NCI-H2107 treated with DMSO at 0.1 percent for 48 hours (cell line): ENCODE results near the gene KCNN1.
"Not testable (repeated sequence)": the region's sequence is repeated elsewhere in the genome, so short reads cannot be mapped to it uniquely, and the experiment has no call there.

ENCODE experiments used
- DNase-seq: peaks from one replicate; lab custom pipeline; 2025; ENCODE audit not compliant: unreplicated experiment; lab: John Stamatoyannopoulos, UW

Gene KCNN1

DNA sequence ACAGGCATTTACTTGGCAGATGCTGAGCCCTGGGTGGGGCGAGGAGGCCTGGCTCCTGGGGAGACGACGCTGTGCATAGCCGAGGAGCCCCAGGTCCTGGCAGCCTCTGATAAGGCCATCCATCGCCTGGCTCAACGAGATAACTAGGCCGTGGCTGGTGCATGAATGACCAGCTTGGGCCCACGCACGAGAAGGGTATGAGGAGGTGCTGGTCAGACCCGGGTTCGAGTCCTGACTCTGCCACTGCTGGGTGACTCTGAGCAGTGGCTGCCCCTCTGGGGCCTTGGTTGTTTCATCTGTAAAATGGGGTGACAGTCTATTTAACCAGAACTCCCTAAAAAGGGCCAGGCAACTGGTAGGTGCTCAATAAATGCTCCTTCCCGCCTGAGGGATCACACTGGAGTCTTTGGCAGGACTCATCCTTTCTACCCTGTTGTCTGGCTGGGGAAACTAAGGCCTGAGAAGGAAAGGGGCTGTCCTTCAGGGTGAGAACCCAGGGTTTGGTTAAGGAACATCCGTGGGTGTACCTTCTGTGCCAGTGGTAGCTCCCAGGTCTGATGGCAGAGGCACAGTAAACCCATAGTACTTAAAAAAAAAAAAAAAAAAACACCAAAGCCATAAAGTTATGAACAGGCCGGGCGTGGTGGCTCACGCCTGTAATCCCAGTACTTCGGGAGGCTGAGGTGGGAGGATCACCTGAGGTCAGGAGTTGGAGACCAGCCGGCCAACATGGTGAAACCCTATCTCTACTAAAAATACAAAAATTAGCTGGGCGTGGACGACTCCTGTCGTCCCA is 33.0 kb downstream of the KCNN1 start:
- no peak for DNase-seq

DNA sequence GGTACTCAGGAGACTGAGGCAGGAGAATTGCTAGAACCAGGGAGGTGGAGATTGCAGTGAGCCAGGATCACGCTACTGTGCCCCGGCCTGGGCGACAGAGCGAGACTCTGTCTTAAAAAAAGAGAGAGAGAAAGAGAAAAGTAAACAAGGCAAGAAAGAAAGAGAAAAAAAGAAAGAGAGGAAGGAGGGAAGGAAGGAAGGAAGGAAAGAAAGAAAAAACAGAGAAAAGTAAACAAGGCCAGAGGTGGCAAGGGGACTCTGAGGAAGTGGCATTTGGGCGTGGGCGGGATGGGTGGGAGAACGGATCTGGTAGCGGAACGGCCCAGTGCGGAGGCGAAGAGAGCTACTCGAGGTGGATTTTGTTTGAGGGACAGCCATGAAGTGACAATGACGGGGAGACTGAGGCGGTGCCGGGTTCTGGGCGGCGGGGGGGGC is 33.6 kb downstream of the KCNN1 start:
- no peak for DNase-seq

DNA sequence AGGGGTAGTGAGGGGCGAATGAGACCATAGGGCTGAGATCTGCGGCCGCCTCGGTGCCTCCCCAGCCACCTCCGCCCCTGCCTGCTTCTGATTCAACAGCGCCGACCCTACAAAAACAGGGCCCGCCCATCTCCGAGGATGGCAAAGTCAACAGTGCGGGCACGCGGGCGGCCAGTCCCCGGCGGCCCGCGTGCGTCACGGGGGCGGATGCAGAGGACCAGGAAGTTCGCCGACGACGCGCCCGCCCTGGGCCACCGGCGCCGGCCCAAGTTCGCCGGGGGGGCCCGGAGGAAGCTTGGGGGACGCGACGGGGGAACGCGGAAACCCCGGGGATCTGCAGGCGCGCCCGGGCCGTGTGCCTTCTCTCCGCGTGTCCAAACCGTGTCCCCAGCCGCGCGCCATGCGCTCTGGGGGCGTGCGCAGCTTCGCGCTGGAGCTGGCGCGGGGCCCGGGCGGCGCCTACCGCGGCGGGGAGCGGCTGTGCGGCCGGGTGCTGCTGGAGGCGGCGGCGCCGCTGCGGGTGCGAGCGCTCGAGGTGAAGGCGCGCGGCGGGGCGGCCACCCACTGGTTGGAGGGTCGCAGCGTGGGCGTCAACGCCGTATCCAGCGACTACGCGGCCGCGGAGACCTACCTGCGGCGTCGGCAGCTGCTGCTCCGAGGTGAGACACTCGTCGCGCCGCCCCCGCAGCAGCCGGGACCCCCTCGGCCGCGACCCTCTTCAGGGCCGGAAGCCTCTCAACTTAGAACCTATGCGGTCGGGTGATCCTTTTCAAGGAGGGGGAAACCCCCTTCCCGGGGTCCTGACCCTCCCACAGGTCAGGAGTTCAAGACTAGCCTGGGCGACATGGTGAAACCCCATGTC is 34.2 kb downstream of the KCNN1 start:
- no peak for DNase-seq

DNA sequence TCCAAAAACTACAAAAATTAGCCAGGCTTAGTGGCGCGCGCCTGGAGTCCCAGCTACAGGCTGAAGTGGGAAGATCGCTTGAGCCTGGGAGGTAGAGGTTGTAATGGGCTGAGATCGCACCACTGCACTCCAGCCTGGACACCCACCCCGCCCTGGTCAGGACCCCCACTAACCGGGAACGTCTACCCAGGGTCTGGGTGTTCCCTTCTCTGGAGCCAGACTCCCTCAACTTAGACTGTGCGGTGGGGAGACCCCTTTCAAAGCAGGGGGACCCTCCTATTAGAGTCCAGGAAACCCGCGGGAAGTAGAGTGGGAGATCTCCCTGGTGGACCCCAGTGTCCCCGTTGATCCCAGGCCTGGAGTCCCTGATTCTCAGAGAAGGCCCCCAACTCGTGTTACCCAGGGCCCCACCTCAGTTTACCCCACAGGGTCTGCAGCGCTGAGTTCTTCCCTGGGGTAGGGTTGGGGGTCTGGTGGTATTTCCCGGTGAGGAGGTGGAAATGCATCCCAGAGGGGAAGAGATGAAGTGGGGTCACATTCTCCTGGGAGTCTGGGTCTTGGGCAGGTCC is 35.0 kb downstream of the KCNN1 start:
- DNase-seq: no peak

DNA sequence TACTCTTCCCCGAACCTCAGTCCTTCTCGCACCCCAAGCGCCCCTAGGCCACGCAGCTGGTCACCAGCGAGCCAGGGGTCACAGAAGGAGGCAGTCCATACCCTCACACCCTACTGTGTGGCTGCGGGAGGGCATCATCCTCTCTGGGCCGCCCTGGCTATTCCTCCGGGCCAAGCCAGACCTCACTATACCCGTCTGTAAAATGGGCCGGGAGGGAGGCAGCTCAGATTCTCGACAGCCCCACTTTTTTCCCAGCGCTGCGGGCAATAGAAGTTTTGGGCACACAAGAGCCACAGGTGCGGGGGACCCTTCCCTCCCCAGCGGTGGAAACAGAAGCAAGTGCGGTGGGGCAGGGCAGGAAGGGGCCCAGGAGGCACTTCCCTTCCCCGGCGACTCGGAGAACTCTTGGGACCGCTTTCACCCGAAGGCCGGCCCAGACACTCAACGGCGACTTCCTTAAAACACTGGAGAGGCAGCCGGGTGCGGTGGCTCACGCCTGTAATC is 35.5 kb downstream of the KCNN1 start:
- no peak for DNase-seq

DNA sequence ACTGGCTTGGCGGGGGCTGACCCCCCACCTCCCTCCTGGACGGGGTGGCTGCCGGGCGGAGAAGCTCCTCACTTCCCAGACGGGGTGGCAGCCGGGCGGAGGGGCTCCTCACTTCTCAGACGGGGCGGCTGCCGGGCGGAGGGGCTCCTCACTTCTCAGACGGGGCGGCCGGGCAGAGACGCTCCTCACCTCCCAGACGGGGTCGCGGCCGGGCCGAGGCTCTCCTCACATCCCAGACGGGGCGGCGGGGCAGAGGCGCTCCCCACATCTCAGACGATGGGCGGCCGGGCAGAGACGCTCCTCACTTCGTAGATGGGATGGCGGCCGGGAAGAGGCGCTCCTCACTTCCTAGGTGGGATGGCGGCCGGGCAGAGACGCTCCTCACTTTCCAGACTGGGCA is 38.8 kb downstream of the KCNN1 start:
- DNase-seq: not testable (repeated sequence)

DNA sequence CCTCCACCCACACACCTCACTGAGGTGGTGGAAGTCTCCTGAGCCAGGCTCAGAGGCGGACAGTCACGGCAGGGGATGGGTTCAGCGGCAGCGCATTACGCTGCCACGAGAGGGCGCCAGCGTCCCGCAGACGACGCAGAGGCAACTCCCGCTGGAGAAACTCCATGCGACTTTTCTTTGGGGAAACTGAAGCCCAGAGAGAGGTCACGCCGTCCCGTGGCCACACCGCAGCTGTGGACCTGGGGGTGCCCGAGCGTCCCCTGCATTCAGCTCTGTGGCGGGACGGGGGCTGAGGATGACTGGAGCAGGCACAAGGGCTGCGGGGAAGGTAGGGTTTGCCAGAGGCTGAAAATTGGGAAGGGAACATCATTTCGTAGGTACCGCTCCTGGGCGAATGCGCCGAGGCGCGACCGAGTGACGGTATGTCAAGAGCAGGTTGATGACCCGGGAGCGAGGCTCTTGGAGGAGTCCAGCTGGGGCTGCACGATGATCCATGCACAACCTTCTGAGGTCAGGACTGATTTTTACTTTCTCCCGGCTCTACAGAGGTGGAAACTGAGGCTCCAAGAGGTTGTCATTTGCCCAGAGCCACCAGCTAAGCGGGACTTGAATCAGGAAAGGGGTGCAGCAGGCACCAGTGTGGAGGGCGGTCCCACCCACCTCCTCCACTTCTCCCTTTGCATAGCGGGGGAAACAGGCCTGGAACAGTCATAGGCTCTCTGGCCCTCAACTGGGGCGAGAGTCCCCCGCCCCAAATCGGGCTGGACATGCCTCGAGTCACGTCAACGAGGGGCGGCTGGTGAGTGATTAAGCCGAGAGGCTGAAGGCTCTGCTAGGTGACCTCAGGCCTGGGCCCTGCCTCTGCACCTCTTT is 40.4 kb downstream of the KCNN1 start:
- no peak for DNase-seq

DNA sequence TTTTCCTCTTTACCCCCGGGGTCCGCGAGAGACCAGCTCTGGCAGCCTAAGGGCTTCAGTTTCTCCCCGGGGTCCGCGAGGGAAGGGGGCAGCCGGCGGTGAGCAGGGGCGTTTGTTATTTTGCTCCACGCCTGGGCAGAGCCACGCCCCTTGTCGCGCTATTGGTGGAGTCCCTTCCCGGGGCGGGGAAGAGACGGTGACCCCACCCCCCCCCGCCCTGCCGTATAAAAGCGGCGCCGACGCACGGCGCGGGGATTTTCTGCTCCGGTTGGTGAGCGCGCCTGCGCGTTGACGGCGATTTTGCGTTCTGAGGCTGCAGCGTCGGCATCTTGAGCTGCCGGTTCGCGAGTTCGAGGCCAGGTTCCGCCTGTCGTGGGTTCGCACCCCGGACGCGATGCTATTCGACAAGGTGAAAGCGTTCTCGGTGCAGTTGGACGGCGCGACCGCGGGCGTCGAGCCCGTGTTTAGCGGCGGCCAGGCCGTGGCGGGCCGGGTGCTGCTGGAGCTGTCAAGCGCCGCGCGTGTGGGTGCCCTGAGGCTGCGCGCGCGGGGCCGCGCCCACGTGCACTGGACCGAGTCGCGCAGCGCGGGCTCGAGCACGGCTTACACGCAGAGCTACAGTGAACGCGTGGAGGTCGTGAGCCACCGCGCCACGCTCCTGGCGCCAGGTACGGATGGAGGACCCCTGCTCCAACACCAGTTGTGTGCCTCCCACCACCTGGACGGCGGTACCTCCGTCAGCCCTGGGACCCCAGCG is 41.2 kb downstream of the KCNN1 start, which contains the start of gene ARRDC2:
Gene ARRDC2 (plus strand): TSS at position 254 of the 757 bp plus-strand sequence. CDS start 141 bp downstream, at position 395.
- peak; percentile 12 for DNase-seq

DNA sequence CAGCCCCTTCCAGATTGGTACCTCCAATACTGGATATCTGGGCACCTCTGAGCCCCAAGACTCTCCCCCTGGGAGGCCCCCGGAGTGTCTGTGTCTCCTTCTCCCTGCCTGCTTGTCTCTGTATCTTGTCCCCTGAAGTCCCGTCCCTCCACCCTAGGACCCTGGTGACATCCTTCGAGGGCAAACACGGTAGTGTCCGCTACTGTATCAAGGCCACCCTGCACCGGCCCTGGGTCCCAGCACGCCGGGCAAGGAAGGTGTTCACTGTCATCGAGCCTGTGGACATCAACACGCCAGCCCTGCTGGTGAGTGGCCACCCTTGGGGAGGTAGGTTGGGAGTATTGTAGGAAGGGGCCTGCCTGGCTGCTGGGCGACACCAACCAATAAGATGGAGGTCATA is 41.9 kb downstream of the KCNN1 start:
- DNase-seq: no peak

DNA sequence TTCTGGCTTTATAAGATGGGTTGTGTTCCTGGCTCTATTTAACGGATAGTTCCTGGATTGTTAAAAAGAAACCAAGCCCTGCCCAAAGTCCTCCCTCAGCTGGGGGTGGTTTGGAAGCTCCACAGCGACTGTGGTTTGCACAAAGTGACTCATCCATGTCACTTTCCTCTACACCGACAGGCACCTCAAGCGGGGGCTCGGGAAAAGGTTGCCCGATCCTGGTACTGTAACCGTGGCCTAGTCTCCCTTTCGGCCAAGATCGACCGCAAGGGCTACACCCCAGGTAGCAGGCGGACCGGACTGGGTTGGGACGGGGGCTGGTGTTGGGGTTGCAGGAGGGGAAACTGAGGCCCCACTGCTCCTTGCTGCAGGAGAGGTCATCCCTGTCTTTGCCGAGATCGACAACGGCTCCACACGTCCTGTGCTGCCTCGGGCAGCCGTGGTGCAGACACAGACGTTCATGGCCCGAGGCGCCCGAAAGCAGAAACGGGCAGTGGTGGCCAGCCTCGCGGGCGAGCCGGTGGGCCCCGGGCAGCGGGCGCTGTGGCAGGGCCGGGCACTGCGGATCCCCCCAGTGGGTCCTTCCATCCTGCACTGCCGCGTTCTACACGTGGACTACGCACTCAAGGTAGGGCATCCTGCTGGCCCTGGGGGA is 42.6 kb downstream of the KCNN1 start:
- no peak for DNase-seq

DNA sequence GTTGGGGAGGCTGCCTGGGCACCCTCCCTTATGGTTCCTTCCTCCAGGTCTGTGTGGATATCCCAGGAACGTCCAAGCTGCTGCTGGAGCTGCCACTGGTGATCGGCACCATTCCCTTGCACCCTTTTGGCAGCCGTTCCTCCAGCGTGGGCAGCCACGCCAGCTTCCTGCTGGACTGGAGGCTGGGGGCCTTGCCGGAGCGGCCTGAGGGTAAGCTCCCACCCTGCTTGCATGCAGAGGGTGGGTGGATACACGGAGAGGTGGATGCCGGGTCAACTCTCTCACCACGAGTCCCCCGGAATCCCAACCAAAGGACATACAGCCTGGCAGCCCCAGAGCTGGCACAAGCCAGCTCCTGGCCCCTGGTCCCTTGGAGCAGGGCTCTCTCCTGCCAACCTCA is 43.2 kb downstream of the KCNN1 start:
- DNase-seq: no peak

DNA sequence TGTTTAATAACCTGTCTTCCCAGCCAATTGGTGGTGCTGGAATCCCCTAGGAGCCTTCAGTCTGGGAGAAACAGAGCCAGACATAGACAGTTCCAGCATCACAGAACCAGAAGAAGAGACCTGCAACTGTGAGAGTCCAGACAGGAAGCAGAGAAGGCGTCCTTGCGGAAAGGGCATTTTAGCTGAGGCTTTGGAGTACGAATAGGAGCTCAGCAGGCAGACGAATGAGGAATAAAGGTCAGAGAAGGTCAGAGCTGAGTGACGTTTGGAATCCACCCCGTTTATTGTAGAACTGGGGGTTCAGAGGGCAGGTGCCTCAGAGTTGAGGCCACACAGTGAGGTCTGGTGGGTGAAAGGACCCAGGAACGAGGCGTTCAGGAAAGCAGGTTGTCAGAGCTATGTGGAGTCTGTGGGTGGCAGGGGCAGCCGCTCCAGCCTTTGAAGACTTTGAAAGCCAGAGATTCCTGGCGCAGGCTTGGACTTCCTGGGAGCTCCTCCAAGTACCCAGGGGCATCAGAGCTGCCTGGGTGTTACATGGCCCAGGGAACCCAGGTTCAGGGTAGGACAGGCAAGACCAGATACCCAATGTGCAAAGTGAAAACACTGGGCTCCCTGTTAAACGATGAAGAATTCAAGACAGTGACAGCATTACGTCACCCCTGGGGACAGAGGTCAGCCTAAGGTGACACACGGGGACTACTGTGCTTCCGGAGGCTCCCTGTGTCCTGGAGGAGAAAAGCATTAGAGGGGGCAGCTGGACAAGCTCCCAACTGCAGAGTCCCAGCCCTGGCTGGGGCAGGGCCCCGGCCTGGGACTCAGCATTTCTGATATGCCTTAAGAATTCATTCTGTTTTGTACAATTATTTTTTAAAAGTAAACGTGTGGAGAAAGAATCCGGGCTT is 46.6 kb downstream of the KCNN1 start:
- DNase-seq: no peak

DNA sequence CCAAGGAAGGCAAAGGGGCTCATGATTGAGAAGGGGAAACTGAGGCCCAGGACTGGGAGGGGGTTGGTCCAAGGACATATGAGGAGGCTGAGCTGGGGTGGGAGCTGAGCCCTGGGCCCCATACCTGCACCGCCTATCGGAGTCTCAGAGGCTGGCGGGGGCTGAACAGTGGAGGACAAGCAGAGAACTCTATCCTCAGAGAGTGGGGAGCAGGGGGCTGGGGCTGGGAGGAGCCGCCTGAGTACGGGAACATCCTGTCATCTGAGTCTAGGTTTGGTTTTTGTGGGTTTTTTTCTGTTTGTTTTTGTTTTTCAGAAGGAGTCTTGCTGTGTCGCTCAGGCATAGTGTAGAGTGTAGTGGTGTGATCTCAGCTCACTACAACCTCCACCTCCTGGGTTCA is 47.3 kb downstream of the KCNN1 start:
- no peak for DNase-seq

DNA sequence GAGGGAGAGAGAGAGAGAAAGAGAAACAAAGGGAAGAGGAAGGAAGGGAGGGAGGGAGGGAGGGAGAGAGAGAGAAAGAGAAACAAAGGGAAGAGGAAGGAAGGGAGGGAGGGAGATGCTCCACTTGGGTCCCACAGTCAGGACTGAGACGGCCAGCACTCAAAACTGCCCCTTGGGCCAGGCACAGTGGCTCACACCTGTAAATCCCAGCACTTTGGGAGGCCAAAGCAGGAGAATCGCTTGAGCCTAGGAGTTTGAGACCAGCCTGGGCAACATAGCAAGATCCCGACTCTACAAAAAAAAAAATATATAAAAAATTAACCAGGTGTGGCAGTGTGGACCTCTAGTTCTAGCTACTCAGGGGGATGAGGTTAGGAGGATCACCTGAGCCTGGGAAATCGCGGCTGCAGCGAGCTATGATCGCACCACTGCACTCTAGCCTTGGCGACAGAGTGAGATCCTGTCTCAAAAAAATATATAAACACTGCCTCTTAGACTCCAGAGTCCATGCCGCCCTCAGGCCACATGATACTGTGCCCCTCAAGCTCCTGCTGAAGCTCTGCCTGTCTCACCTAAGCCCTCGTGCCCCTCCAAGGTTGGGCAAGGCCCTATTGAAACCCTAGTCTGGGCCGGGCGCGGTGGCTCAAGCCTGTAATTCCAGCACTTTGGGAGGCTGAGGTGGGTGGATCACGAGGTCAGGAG is 49.5 kb downstream of the KCNN1 start:
- DNase-seq: no peak

DNA sequence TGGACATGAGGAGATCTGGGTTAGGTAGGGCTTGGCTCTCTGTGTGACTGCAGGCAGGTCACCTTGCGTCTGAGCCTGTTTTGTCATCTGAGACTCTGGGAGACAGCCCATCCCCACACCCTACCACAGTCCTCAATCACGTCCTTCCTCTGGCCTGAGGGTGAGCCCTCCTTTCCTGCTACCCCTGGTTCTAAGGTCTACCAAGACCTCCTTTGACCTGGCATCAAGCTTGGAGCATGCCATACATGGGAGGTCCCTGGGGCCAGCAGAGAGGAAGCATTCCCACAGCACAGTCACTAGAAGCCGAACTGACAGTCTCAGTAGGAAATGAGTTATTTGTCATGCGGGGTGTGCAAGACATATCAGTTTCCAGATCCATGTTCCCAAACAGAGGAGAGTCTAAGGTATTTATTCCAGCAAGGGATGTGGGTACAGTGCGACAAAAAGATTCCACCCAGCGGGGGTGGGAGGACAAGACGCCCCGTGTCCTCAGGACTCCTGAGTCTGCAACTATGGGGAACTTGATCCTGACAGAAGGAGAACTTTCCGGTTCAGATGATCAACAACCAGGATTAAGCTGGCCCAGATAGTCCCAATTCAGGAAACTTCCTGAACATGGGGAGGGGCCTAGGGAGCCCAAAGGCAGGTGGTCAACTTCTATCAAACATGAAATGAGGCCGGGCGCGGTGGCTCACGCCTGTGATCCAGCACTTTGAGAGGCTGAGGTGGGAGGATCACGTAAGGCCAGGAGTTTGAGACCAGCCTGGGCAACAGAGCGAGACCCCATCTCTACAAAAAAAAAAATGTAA is 50.6 kb downstream of the KCNN1 start:
- DNase-seq: no peak

DNA sequence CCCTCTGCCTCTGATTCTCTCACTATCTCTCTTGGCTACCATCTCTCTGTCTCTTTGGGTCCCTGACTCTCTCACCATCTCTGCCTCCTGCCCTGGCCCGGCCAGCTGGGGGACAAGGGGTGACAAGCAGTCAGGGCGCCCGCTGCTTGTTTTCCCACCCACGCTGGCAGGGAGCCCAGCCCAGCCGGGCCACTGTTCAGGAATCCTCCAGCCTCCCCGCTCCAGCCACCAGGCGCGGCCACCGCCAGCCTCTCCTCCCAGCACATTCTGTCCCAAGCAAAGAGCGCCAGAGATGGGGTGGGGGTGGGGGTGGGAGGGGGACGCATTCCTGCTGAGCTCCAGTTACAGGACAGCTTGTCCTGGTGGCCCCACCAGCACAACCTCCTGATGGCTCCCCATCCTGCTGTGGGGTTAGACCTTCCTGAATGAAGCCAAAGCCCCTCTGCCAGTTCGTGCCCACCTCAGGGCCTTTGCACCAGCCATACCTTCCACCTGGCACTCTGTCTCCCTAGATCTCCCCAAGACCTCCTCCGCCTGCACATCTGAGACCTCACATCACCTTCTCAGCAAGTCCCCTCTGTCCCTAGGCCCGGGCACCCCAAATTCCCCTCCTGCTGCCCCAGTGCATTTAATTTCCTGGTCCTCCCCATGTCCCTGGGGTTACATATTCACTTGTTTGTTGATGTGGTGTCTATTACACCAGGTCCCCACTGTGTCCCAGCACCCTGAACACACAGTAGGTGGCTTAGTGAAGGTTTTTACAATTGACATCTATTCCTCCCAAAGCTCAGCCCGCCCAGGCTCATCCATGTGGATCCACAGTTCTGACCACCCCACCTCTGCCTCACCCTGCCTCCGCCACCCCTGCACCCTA is 53.5 kb downstream of the KCNN1 start:
- DNase-seq: no peak
